Activated CD4-positive, alpha-beta T cell treated with anti-CD3 and anti-CD28 coated beads, Interleukin-2, Interleukin-4, amounts not matched to agents 100 ng/mL and 50 ng/mL, durations not matched to agents 16 hours and 8 hours (primary cell): ENCODE results near the gene SPATA32.

Experiments
- DNase-seq: peaks from one replicate; pipeline ENCODE4 v3.0.0-alpha.2; 2020; ENCODE audit warnings: low spot score

Gene SPATA32

GRCh38 chr17:45228763-45229539 lies 32.9 kb downstream of the SPATA32 start:
- DNase-seq, result peak; percentile 95

GRCh38 chr17:45227926-45228762 lies 33.8 kb downstream of the SPATA32 start:
- peak; percentile 25 for DNase-seq

GRCh38 chr17:45227101-45227925 lies 34.6 kb downstream of the SPATA32 start:
- peak; percentile 35 for DNase-seq

- DNase-seq, result peak; percentile 19
These were observed 35.3 kb downstream of the SPATA32 start for GRCh38 chr17:45226576-45226975.

- peak; percentile 98 for DNase-seq
These were observed 35.8 kb downstream of the SPATA32 start for GRCh38 chr17:45225964-45226530.

- peak; percentile 67 for DNase-seq
These were observed 36.7 kb downstream of the SPATA32 start for GRCh38 chr17:45225051-45225700.

GRCh38 chr17:45224671-45225050 lies 37.2 kb downstream of the SPATA32 start:
- peak; percentile 38 for DNase-seq

GRCh38 chr17:45223539-45224528 lies 38.1 kb downstream of the SPATA32 start:
- peak; percentile 85 for DNase-seq

GRCh38 chr17:45222996-45223538 lies 38.8 kb downstream of the SPATA32 start:
- no peak for DNase-seq

- peak; percentile 71 for DNase-seq
These were observed 39.5 kb downstream of the SPATA32 start for GRCh38 chr17:45222289-45222995.

GRCh38 chr17:45222014-45222288 lies 39.9 kb downstream of the SPATA32 start:
- DNase-seq, result no peak

GRCh38 chr17:45221081-45222013 lies 40.5 kb downstream of the SPATA32 start, which contains the start of gene FMNL1:
Gene FMNL1, plus strand, starts transcription at chr17:45221885. Its CDS starts 240 bp downstream, at chr17:45222125.
- DNase-seq, result peak; percentile 65

- no peak for DNase-seq
These were observed 41.8 kb downstream of the SPATA32 start for GRCh38 chr17:45220079-45220478.

- DNase-seq, result peak; percentile 88
These were observed 42.8 kb downstream of the SPATA32 start for GRCh38 chr17:45218895-45219661.
